GM12878 (cell line): ENCODE results near the gene MDC1. TPM values are rescaled to one million over a fixed set of nuclear protein-coding genes. Genes with fewer than 3 reads are reported as not detected.

Source experiments
- MXI1 ChIP-seq: fragments of 150-350 bp; IDR thresholded peaks from 2 replicates; pipeline ENCODE4 v1.6.1; 2011; ENCODE audit warnings: low read depth, mild to moderate bottlenecking, inconsistent platforms, low read length, improper control_type of control experiment
- NRF1 ChIP-seq: conservative IDR thresholded peaks from 2 replicates; pipeline ENCODE4 v1.6.1; 2011; ENCODE audit warnings: mild to moderate bottlenecking, low read depth, low read length, improper control_type of control experiment
- YBX1 ChIP-seq: fragments of 450-650 bp; IDR thresholded peaks from 2 replicates; pipeline ENCODE4 v1.6.1; 2016; ENCODE audit warnings: antibody characterized with exemption
- polyA plus RNA-seq, 11 experiments: library from polyadenylated mRNA; depleted of rRNA in 4 of 11; unstranded in 6 of 11; stranded (reverse) in 5 of 11; fragments of >200 nt; fragmentation: Nextera tagmentation in 4 of 11; fragmentation: Illumina TruSeq in 1 of 11; extraction: Ambion mirVana in 4 of 11; extraction: Trizol in 1 of 11; gene quantifications; 1 replicate in 1 of 11; 2 replicates in 10 of 11; pipeline versions ENCODE4 v1.2.1 to v1.2.3, GENCODE V29; 2011 to 2016; ENCODE audit warnings: inconsistent platforms in 2 of 11, missing spikeins in 2 of 11, low read depth in 1 of 11
- total RNA-seq, 4 experiments: library from RNA; depleted of rRNA in 3 of 4; stranded (reverse); fragments of >200 nt in 3 of 4; fragmentation: Illumina TruSeq in 1 of 4; extraction: Trizol in 1 of 4; gene quantifications; 2 replicates each; pipeline versions ENCODE4 v1.2.1 to v1.2.3, GENCODE V29; 2013 to 2021
- TF ChIP-seq, protein P1 (sequence below): fragments of 450-650 bp; IDR thresholded peaks from 2 replicates; pipeline ENCODE4 v1.6.1; 2017; ENCODE audit warnings: low read depth, mild to moderate bottlenecking, moderate library complexity
- TF ChIP-seq, protein P2 (sequence below): fragments of 450-650 bp; conservative IDR thresholded peaks from 2 replicates; pipeline ENCODE4 v1.6.1; 2017; ENCODE audit warnings: mild to moderate bottlenecking, moderate library complexity
- TF ChIP-seq, protein P3 (sequence below): IDR thresholded peaks from 2 replicates; pipeline ENCODE4 v1.6.1; 2012; ENCODE audit warnings: low read depth, low read length, improper control_type of control experiment
- TF ChIP-seq, protein P4 (sequence below): IDR thresholded peaks from 2 replicates; pipeline ENCODE4 v1.6.1; 2012; ENCODE audit warnings: improper control_type of control experiment, low read depth, low read length; ENCODE audit not compliant: insufficient replicate concordance

Gene MDC1
- total and polyA plus RNA-seq, 10 of the 15 experiments (the other 5 are each of a cell fraction or from before 2014, with no cell fraction given), result 5.1 to 62.5 (median 22.4) TPM

DNA sequence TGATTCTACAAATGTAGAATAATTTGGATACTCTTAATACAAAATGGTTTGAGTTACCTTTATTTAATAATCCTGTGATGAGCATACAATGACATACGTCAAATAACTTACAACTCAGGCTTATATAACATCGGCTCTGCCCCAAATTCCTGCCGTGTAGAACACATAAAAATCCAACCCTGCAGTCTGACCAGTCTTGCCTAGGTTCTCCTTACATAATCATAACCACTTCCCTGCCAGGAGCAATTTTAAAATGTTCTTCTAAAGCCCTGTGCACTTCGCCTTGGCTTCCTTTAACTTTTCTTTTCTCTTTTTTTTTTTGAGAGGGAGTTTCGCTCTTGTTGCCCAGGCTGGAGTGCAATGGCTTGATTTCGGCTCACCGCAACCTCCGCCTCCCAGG is 43.5 kb upstream of the MDC1 start (continued):
- TF ChIP-seq, protein P1, sequence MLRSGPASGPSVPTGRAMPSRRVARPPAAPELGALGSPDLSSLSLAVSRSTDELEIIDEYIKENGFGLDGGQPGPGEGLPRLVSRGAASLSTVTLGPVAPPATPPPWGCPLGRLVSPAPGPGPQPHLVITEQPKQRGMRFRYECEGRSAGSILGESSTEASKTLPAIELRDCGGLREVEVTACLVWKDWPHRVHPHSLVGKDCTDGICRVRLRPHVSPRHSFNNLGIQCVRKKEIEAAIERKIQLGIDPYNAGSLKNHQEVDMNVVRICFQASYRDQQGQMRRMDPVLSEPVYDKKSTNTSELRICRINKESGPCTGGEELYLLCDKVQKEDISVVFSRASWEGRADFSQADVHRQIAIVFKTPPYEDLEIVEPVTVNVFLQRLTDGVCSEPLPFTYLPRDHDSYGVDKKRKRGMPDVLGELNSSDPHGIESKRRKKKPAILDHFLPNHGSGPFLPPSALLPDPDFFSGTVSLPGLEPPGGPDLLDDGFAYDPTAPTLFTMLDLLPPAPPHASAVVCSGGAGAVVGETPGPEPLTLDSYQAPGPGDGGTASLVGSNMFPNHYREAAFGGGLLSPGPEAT, result no peak
- TF ChIP-seq, protein P2, sequence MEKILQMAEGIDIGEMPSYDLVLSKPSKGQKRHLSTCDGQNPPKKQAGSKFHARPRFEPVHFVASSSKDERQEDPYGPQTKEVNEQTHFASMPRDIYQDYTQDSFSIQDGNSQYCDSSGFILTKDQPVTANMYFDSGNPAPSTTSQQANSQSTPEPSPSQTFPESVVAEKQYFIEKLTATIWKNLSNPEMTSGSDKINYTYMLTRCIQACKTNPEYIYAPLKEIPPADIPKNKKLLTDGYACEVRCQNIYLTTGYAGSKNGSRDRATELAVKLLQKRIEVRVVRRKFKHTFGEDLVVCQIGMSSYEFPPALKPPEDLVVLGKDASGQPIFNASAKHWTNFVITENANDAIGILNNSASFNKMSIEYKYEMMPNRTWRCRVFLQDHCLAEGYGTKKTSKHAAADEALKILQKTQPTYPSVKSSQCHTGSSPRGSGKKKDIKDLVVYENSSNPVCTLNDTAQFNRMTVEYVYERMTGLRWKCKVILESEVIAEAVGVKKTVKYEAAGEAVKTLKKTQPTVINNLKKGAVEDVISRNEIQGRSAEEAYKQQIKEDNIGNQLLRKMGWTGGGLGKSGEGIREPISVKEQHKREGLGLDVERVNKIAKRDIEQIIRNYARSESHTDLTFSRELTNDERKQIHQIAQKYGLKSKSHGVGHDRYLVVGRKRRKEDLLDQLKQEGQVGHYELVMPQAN, result no peak
- TF ChIP-seq MXI1 (no peak), NRF1 (no peak), YBX1 (no peak)
- TF ChIP-seq, protein P3, sequence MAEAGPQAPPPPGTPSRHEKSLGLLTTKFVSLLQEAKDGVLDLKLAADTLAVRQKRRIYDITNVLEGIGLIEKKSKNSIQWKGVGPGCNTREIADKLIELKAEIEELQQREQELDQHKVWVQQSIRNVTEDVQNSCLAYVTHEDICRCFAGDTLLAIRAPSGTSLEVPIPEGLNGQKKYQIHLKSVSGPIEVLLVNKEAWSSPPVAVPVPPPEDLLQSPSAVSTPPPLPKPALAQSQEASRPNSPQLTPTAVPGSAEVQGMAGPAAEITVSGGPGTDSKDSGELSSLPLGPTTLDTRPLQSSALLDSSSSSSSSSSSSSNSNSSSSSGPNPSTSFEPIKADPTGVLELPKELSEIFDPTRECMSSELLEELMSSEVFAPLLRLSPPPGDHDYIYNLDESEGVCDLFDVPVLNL, result no peak
- TF ChIP-seq, protein P4, sequence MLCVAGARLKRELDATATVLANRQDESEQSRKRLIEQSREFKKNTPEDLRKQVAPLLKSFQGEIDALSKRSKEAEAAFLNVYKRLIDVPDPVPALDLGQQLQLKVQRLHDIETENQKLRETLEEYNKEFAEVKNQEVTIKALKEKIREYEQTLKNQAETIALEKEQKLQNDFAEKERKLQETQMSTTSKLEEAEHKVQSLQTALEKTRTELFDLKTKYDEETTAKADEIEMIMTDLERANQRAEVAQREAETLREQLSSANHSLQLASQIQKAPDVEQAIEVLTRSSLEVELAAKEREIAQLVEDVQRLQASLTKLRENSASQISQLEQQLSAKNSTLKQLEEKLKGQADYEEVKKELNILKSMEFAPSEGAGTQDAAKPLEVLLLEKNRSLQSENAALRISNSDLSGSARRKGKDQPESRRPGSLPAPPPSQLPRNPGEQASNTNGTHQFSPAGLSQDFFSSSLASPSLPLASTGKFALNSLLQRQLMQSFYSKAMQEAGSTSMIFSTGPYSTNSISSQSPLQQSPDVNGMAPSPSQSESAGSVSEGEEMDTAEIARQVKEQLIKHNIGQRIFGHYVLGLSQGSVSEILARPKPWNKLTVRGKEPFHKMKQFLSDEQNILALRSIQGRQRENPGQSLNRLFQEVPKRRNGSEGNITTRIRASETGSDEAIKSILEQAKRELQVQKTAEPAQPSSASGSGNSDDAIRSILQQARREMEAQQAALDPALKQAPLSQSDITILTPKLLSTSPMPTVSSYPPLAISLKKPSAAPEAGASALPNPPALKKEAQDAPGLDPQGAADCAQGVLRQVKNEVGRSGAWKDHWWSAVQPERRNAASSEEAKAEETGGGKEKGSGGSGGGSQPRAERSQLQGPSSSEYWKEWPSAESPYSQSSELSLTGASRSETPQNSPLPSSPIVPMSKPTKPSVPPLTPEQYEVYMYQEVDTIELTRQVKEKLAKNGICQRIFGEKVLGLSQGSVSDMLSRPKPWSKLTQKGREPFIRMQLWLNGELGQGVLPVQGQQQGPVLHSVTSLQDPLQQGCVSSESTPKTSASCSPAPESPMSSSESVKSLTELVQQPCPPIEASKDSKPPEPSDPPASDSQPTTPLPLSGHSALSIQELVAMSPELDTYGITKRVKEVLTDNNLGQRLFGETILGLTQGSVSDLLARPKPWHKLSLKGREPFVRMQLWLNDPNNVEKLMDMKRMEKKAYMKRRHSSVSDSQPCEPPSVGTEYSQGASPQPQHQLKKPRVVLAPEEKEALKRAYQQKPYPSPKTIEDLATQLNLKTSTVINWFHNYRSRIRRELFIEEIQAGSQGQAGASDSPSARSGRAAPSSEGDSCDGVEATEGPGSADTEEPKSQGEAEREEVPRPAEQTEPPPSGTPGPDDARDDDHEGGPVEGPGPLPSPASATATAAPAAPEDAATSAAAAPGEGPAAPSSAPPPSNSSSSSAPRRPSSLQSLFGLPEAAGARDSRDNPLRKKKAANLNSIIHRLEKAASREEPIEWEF, result no peak
